SK-N-SH (cell line): ENCODE measurements around the gene PLCB3. TPM values are rescaled to one million over a fixed set of nuclear protein-coding genes. Genes with fewer than 3 reads are reported as not detected.

Experiments used
- CTCF ChIA-PET: fragments of 300-600, 350-600 bp; formaldehyde crosslinking; extraction: SDS; loops from one replicate; lab custom pipeline; 2021; lab: Yijun Ruan, JAX
- POLR2A ChIA-PET: fragments of 350-600 bp; sonication (Branson Sonifier 250); formaldehyde crosslinking; extraction: SDS; loops from one replicate; lab custom pipeline; 2020; ENCODE audit warnings: antibody characterized with exemption, inconsistent platforms; lab: Yijun Ruan, JAX
- DNase-seq: peaks from one replicate; pipeline ENCODE4 v3.0.0; 2012
- H2AFZ ChIP-seq: fragments of 200-600 bp; sonication (generic); 2 replicates; pipeline ENCODE4 v1.8.1; 2016; ENCODE audit warnings: antibody characterized with exemption, mild to moderate bottlenecking, low read depth
- H3F3A ChIP-seq: fragments of 200-600 bp; sonication (generic); replicated peaks from 2 replicates; pipeline ENCODE3; 2016; ENCODE audit warnings: antibody characterized with exemption, mild to moderate bottlenecking; ENCODE audit not compliant: insufficient read depth
- H3K27ac ChIP-seq, 2 experiments: fragments of 200-500 bp in 1 of 2; fragments of 200-600 bp in 1 of 2; sonication (Bioruptor generic) in 1 of 2; sonication (generic), shearing (Covaris generic) in 1 of 2; 2 replicates each; pipeline versions ENCODE4 v1.5.1 to v1.6.1; 2014 to 2016; ENCODE audit warnings: low read depth in 2 of 2, inconsistent platforms in 1 of 2, low read length in 1 of 2, mild to moderate bottlenecking in 1 of 2, mixed read lengths in 1 of 2
- H3K27me3 ChIP-seq: fragments of 200-600 bp; sonication (generic), shearing (Covaris generic); 2 replicates; pipeline ENCODE4 v1.6.1; 2016; ENCODE audit warnings: mixed run types; ENCODE audit not compliant: insufficient read depth
- H3K36me3 ChIP-seq, 2 experiments: fragments of 200-500 bp in 1 of 2; fragments of 200-600 bp in 1 of 2; sonication (Bioruptor generic) in 1 of 2; sonication (generic) in 1 of 2; replicated peaks in 1 of 2; 2 replicates each; pipeline versions ENCODE3 to v1.5.1; 2014 to 2016; ENCODE audit warnings: low read length in 1 of 2, mild to moderate bottlenecking in 1 of 2; ENCODE audit not compliant: insufficient read depth in 2 of 2, control insufficient read depth in 1 of 2
- H3K4me1 ChIP-seq, 2 experiments: fragments of 200-500 bp in 1 of 2; fragments of 200-600 bp in 1 of 2; sonication (Bioruptor generic) in 1 of 2; sonication (generic), shearing (Covaris generic) in 1 of 2; 2 replicates each; pipeline versions ENCODE4 v1.5.1 to v1.6.1; 2014 to 2016; ENCODE audit warnings: low read depth in 1 of 2, low read length in 1 of 2, mixed run types in 1 of 2; ENCODE audit not compliant: insufficient read depth in 2 of 2, control insufficient read depth in 1 of 2
- H3K4me2 ChIP-seq: fragments of 200-600 bp; sonication (generic), shearing (Covaris generic); 2 replicates; pipeline ENCODE4 v1.6.1; 2017; ENCODE audit warnings: mixed run types
- H3K4me3 ChIP-seq, 2 experiments: fragments of 200-500 bp in 1 of 2; fragments of 200-600 bp in 1 of 2; sonication (Bioruptor generic) in 1 of 2; sonication (generic), shearing (Covaris generic) in 1 of 2; 2 replicates each; pipeline versions ENCODE4 v1.5.1 to v1.8.1; 2014 to 2016; ENCODE audit warnings: low read depth in 2 of 2, inconsistent platforms in 1 of 2, low read length in 1 of 2, mild to moderate bottlenecking in 1 of 2, mixed read lengths in 1 of 2, moderate library complexity in 1 of 2
- H3K79me2 ChIP-seq: fragments of 200-600 bp; sonication (generic); 2 replicates; pipeline ENCODE4 v1.8.1; 2017; ENCODE audit warnings: mild to moderate bottlenecking; ENCODE audit not compliant: insufficient read depth
- H3K9ac ChIP-seq: fragments of 200-600 bp; sonication (generic); 2 replicates; pipeline ENCODE4 v1.6.1; 2017; ENCODE audit warnings: mixed run types
- H3K9me2 ChIP-seq: fragments of 200-600 bp; sonication (generic); 2 replicates; pipeline ENCODE4 v1.6.1; 2017; ENCODE audit warnings: mixed run types
- H3K9me3 ChIP-seq: fragments of 200-600 bp; sonication (generic); 2 replicates; pipeline ENCODE4 v1.6.1; 2017; ENCODE audit warnings: mixed run types, mild to moderate bottlenecking, moderate library complexity
- H4K20me1 ChIP-seq: fragments of 200-600 bp; sonication (generic); 2 replicates; pipeline ENCODE4 v1.6.1; 2017; ENCODE audit warnings: mild to moderate bottlenecking, mixed run types; ENCODE audit not compliant: insufficient read depth
- CHD2 ChIP-seq: fragments of 150-350 bp; IDR thresholded peaks from 2 replicates; pipeline ENCODE4 v1.6.1; 2018; ENCODE audit warnings: low read length; ENCODE audit not compliant: partially characterized antibody
- CTCF ChIP-seq: fragments of 200-600 bp; sonication (generic); IDR thresholded peaks from 2 replicates; pipeline ENCODE4 v1.6.1; 2017; ENCODE audit warnings: antibody characterized with exemption, mild to moderate bottlenecking, moderate library complexity
- ELF1 ChIP-seq: IDR thresholded peaks from 2 replicates; pipeline ENCODE4 v1.4.0; 2012
- FOXM1 ChIP-seq: IDR thresholded peaks from 2 replicates; pipeline ENCODE4 v1.4.0; 2012; ENCODE audit warnings: low read depth, mild to moderate bottlenecking
- GABPA ChIP-seq: IDR thresholded peaks from 2 replicates; pipeline ENCODE4 v1.4.0; 2012; ENCODE audit warnings: low read depth, mild to moderate bottlenecking
- GATA2 ChIP-seq: sonication (generic); formaldehyde crosslinking; IDR thresholded peaks from 2 replicates; pipeline ENCODE4 v1.5.0; 2020; ENCODE audit warnings: mild to moderate bottlenecking, missing genetic modification reagents
- JUND ChIP-seq: IDR thresholded peaks from 2 replicates; pipeline ENCODE4 v1.4.0; 2012
- MAX ChIP-seq: IDR thresholded peaks from 2 replicates; pipeline ENCODE4 v1.4.0; 2012; ENCODE audit warnings: low read depth
- MEF2A ChIP-seq: IDR thresholded peaks from 2 replicates; pipeline ENCODE4 v1.4.0; 2012; ENCODE audit warnings: low read depth, borderline replicate concordance
- MXI1 ChIP-seq: IDR thresholded peaks from 2 replicates; pipeline ENCODE4 v1.6.1; 2012; ENCODE audit warnings: mild to moderate bottlenecking, low read depth, low read length, improper control_type of control experiment
- NRF1 ChIP-seq: IDR thresholded peaks from 2 replicates; pipeline ENCODE4 v1.6.1; 2012; ENCODE audit warnings: low read depth, mild to moderate bottlenecking, low read length
- POLR2AphosphoS5 ChIP-seq: IDR thresholded peaks from 2 replicates; pipeline ENCODE4 v1.6.1; 2012; ENCODE audit warnings: low read depth, low read length
- RFX5 ChIP-seq: IDR thresholded peaks from 2 replicates; pipeline ENCODE4 v1.6.1; 2012; ENCODE audit warnings: mild to moderate bottlenecking, improper control_type of control experiment, low read length
- RXRA ChIP-seq: IDR thresholded peaks from 2 replicates; pipeline ENCODE4 v1.4.0; 2012; ENCODE audit warnings: low read depth, mild to moderate bottlenecking, borderline replicate concordance
- SIN3A ChIP-seq: IDR thresholded peaks from 2 replicates; pipeline ENCODE4 v1.6.1; 2012; ENCODE audit warnings: low read depth, mild to moderate bottlenecking, low read length, moderate library complexity, borderline replicate concordance
- SMC3 ChIP-seq: IDR thresholded peaks from 2 replicates; pipeline ENCODE4 v1.6.1; 2012; ENCODE audit warnings: low read depth, low read length, improper control_type of control experiment
- TAF1 ChIP-seq: IDR thresholded peaks from 2 replicates; pipeline ENCODE4 v1.6.1; 2012; ENCODE audit warnings: low read depth, mild to moderate bottlenecking, low read length, moderate library complexity, borderline replicate concordance
- TCF12 ChIP-seq: IDR thresholded peaks from 2 replicates; pipeline ENCODE4 v1.4.0; 2012
- USF1 ChIP-seq: IDR thresholded peaks from 2 replicates; pipeline ENCODE4 v1.4.0; 2012; ENCODE audit warnings: low read depth, borderline replicate concordance
- YY1 ChIP-seq: IDR thresholded peaks from 2 replicates; pipeline ENCODE4 v1.4.0; 2012; ENCODE audit warnings: low read depth, mild to moderate bottlenecking
- ZBTB33 ChIP-seq: IDR thresholded peaks from 2 replicates; pipeline ENCODE4 v1.4.0; 2012; ENCODE audit warnings: low read depth, borderline replicate concordance
- WGBS: methylation state at CpG from one replicate; pipeline ENCODE4 v1.1.6; 2017; ENCODE audit warnings: low lambda C conversion rate; 5-methylcytosine and 5-hydroxymethylcytosine counted together
- polyA plus RNA-seq, 3 experiments: library from polyadenylated mRNA; depleted of rRNA; stranded (reverse); fragments of >200 nt; gene quantifications; 2 replicates each; pipeline ENCODE4 v1.2.3, GENCODE V29; 2012
- TF ChIP-seq, protein P1 (sequence below): fragments of 150-350 bp; IDR thresholded peaks from 2 replicates; pipeline ENCODE4 v1.6.1; 2016; ENCODE audit warnings: mild to moderate bottlenecking, low read depth, low read length
- TF ChIP-seq, protein P2 (sequence below): IDR thresholded peaks from 2 replicates; pipeline ENCODE4 v1.6.1; 2012; ENCODE audit warnings: mild to moderate bottlenecking, low read depth, low read length, moderate library complexity

The PLCB3 gene
- polyA plus RNA-seq, 1 of the 3 experiments (the other 2 are of a cell fraction) = 30.4 TPM

DNA sequence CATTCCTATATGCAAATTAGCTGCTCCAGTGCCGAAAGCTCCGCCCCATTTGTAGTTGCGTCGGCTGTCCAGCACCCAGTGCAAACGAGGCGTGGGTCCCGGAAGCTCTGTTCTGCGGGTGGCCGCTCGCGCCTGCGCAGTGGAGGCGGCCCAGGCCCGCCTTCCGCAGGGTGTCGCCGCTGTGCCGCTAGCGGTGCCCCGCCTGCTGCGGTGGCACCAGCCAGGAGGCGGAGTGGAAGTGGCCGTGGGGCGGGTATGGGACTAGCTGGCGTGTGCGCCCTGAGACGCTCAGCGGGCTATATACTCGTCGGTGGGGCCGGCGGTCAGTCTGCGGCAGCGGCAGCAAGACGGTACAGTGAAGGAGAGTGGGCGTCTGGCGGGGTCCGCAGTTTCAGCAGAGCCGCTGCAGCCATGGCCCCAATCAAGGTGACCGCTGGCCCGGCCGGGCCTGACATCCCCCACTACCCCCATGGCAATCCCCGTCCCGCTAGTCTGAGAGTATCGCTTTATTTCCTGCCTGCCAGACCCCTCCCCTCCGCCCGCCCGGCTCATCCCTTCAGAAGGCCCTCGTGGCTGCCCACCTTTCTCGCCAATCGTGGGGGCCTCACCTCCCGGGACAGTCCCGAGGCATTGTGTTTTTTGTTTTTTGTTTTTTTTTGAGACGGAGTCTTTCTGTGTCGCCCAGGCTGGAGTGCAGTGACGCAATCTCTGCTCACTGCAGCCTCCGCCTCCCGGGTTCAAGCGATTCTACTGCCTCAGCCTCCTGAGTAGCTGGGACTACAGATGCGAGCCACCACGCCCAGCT, 66.8 kb downstream of the PLCB3 start, which contains the start of gene PRDX5:
PRDX5 (plus strand) TSS at position 161 of the 805 bp plus-strand sequence; CDS start at position 256, 95 bp downstream.
- CTCF ChIA-PET = interaction anchor here (0.7 to 3.0 kb wide), 16 partner anchors 13 to 371 kb away, joined by 3 to 27 read pairs (median 4); partner anchors contain the start of gene ESRRA
- H4K20me1 ChIP-seq = no peaks in the 10 kb centered on the region
- H3K27ac ChIP-seq = peak within 1 kb of the TSS; percentile 97 to 100
- peaks cover 0 to 30% of the 10 kb centered on the region in 2 experiments for H3K36me3 ChIP-seq
- peaks cover 6% of the 10 kb centered on the region for H3F3A ChIP-seq
- DNase-seq = peak; percentile 97
- peak within 1 kb of the TSS; percentile 88 for H3K4me2 ChIP-seq
- peaks cover 0 to 15% of the 10 kb centered on the region in 2 experiments; a peak in 2 of 4 replicates for H3K4me1 ChIP-seq
- H3K9me3 ChIP-seq = no peaks in the 10 kb centered on the region
- peak within 1 kb of the TSS; percentile 91 for H3K9ac ChIP-seq
- H3K9me2 ChIP-seq = no peaks in the 10 kb centered on the region
- POLR2A ChIA-PET = interaction anchor here (0.6 to 2.3 kb wide), 17 partner anchors 11 to 330 kb away, joined by 3 to 18 read pairs (median 5); partner anchors contain the start of genes ESRRA, KCNK4, NUDT22 and TRPT1
- peak within 1 kb of the TSS; percentile 70 to 98 for H3K4me3 ChIP-seq
- no peaks in the 10 kb centered on the region for H3K27me3 ChIP-seq
- H3K79me2 ChIP-seq = peaks cover 39% of the 10 kb centered on the region
- 2% methylated on average over 42 of the region's 61 CpGs for WGBS
- peak within 1 kb of the TSS; percentile 91 for H2AFZ ChIP-seq
- TF ChIP-seq, protein P1, sequence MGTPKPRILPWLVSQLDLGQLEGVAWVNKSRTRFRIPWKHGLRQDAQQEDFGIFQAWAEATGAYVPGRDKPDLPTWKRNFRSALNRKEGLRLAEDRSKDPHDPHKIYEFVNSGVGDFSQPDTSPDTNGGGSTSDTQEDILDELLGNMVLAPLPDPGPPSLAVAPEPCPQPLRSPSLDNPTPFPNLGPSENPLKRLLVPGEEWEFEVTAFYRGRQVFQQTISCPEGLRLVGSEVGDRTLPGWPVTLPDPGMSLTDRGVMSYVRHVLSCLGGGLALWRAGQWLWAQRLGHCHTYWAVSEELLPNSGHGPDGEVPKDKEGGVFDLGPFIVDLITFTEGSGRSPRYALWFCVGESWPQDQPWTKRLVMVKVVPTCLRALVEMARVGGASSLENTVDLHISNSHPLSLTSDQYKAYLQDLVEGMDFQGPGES = no peak
- no peak for TF ChIP-seq MAX
- TF ChIP-seq GABPA = no peak
- TF ChIP-seq SIN3A = peak; percentile 31; the same call in 1 of the 2 replicates
- peak; percentile 58; the same call in 1 of the 2 replicates for TF ChIP-seq POLR2AphosphoS5
- TF ChIP-seq, protein P2, sequence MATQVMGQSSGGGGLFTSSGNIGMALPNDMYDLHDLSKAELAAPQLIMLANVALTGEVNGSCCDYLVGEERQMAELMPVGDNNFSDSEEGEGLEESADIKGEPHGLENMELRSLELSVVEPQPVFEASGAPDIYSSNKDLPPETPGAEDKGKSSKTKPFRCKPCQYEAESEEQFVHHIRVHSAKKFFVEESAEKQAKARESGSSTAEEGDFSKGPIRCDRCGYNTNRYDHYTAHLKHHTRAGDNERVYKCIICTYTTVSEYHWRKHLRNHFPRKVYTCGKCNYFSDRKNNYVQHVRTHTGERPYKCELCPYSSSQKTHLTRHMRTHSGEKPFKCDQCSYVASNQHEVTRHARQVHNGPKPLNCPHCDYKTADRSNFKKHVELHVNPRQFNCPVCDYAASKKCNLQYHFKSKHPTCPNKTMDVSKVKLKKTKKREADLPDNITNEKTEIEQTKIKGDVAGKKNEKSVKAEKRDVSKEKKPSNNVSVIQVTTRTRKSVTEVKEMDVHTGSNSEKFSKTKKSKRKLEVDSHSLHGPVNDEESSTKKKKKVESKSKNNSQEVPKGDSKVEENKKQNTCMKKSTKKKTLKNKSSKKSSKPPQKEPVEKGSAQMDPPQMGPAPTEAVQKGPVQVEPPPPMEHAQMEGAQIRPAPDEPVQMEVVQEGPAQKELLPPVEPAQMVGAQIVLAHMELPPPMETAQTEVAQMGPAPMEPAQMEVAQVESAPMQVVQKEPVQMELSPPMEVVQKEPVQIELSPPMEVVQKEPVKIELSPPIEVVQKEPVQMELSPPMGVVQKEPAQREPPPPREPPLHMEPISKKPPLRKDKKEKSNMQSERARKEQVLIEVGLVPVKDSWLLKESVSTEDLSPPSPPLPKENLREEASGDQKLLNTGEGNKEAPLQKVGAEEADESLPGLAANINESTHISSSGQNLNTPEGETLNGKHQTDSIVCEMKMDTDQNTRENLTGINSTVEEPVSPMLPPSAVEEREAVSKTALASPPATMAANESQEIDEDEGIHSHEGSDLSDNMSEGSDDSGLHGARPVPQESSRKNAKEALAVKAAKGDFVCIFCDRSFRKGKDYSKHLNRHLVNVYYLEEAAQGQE = peak; percentile 57; the same call in 1 of the 2 replicates
- no peak; the same call in 1 of the 2 replicates for TF ChIP-seq TAF1
- TF ChIP-seq USF1 = no peak
- TF ChIP-seq ELF1 = peak; percentile 76
- peak; percentile 96 for TF ChIP-seq NRF1
- TF ChIP-seq YY1 = peak; percentile 52; the same call in 1 of the 2 replicates
- TF ChIP-seq ZBTB33 = no peak
- no peak for TF ChIP-seq JUND
- TF ChIP-seq MXI1 = peak; percentile 63
- no peak for TF ChIP-seq RXRA
- no peak for TF ChIP-seq MEF2A
- peak; percentile 31; the same call in 1 of the 2 replicates for TF ChIP-seq SMC3
- TF ChIP-seq GATA2 (CRISPR knock-in tag) = no peak
- TF ChIP-seq CHD2 = no peak
- no peak for TF ChIP-seq FOXM1
- TF ChIP-seq TCF12 = no peak
- peak; percentile 33; the same call in 1 of the 2 replicates for TF ChIP-seq CTCF
- TF ChIP-seq RFX5 = 0 out of 2 replicates have a peak, but pooled peaks have one; percentile 17
